Panc1 (cell line): ENCODE data around the gene CABP4.

ENCODE experiments used
- CTCF ChIP-seq: fragments of 450-650 bp; IDR thresholded peaks from 2 replicates; pipeline ENCODE4 v1.5.1; 2017; ENCODE audit warnings: mild to moderate bottlenecking
- POLR2AphosphoS5 ChIP-seq: IDR thresholded peaks from 2 replicates; pipeline ENCODE4 v1.6.1; 2012; ENCODE audit warnings: mild to moderate bottlenecking, low read depth, low read length, moderate library complexity
- REST ChIP-seq, 2 experiments: IDR thresholded peaks; 2 replicates each; pipeline ENCODE4 v1.6.1; 2011 to 2012; ENCODE audit warnings: low read depth in 2 of 2, control low read depth in 1 of 2, low read length in 1 of 2, mild to moderate bottlenecking in 1 of 2, moderate library complexity in 1 of 2; ENCODE audit not compliant: insufficient read depth in 1 of 2
- SIN3A ChIP-seq: IDR thresholded peaks from 2 replicates; pipeline ENCODE4 v1.6.1; 2012; ENCODE audit warnings: low read depth, mild to moderate bottlenecking, low read length, moderate library complexity, borderline replicate concordance; ENCODE audit not compliant: insufficient read depth

- TF ChIP-seq CTCF (no peak), REST (IDR thresholded peaks at IDR 0.05; ENCODE audit: insufficient read depth in 1 of 2, low read depth in 2 of 2, low read length in 1 of 2) (no peak), POLR2AphosphoS5 (no peak), SIN3A (no peak)
Measured at GRCh38 chr11:67507242-67507863, 52.2 kb downstream of the CABP4 start.
